Transverse colon (tissue), 4 donors: Measurements from ENCODE around the gene OR2T29.

Source experiments
- CTCF ChIP-seq, 5 experiments: fragments of 200-600 bp in 3 of 5; fragments of 450-650 bp in 2 of 5; sonication (generic) in 3 of 5; IDR thresholded peaks; 1 replicate in 2 of 5; 2 replicates in 3 of 5; pipeline ENCODE4 v1.5.1; 2016 to 2017; ENCODE audit warnings: antibody characterized with exemption in 5 of 5, inconsistent platforms in 3 of 5, mild to moderate bottlenecking in 2 of 5, moderate library complexity in 1 of 5
- EP300 ChIP-seq: sonication (generic); formaldehyde crosslinking; IDR thresholded peaks from one replicate; pipeline ENCODE4 v1.6.1; 2017; ENCODE audit warnings: antibody characterized with exemption, low read depth
- POLR2A ChIP-seq: fragments of 450-650 bp; IDR thresholded peaks from one replicate; pipeline ENCODE4 v1.6.1; 2016; ENCODE audit warnings: antibody characterized with exemption, mild to moderate bottlenecking, moderate library complexity
- POLR2AphosphoS5 ChIP-seq, 3 donors: sonication (generic); formaldehyde crosslinking; IDR thresholded peaks; one replicate each; pipeline ENCODE4 v1.6.1; 2016; ENCODE audit warnings: antibody characterized with exemption in 3 of 3

- no peak for TF ChIP-seq CTCF (IDR thresholded peaks at IDR 0.05)
- no peak for TF ChIP-seq POLR2AphosphoS5 (IDR thresholded peaks at IDR 0.05)
- no peak for TF ChIP-seq POLR2A
- TF ChIP-seq EP300: no peak
Measured at GRCh38 chr1:248576260-248576980, 13.8 kb upstream of the OR2T29 start.
